OCI-LY1 (cell line): ENCODE measurements around the gene JAGN1.
"Not testable (repeated sequence)": the region's sequence is repeated elsewhere in the genome, so short reads cannot be mapped to it uniquely, and the experiment has no call there.

Experiments
- H2AFZ ChIP-seq: fragments of 200-600 bp; sonication (generic), shearing (Covaris generic); 2 replicates; pipeline ENCODE4 v1.6.0; 2014; ENCODE audit warnings: antibody characterized with exemption, mild to moderate bottlenecking, low read length
- H3F3A ChIP-seq: fragments of 200-600 bp; sonication (generic), shearing (Covaris generic); 2 replicates; pipeline ENCODE4 v1.6.0; 2014; ENCODE audit warnings: mild to moderate bottlenecking, antibody characterized with exemption, low read length, moderate library complexity; ENCODE audit not compliant: insufficient read depth
- H3K27ac ChIP-seq: fragments of 200-600 bp; sonication (generic); 2 replicates; pipeline ENCODE4 v1.5.1; 2014; ENCODE audit warnings: low read length, mixed run types, mild to moderate bottlenecking, low read depth; ENCODE audit not compliant: poor library complexity, severe bottlenecking
- H3K27me3 ChIP-seq: fragments of 200-600 bp; sonication (generic); 2 replicates; pipeline ENCODE4 v1.6.0; 2014; ENCODE audit warnings: antibody characterized with exemption, mild to moderate bottlenecking, low read length, moderate library complexity; ENCODE audit not compliant: insufficient read depth
- H3K36me3 ChIP-seq: fragments of 200-600 bp; sonication (generic); 2 replicates; pipeline ENCODE4 v1.6.1; 2014; ENCODE audit warnings: mild to moderate bottlenecking, antibody characterized with exemption, low read length, moderate library complexity, mixed read lengths; ENCODE audit not compliant: insufficient read depth
- H3K4me1 ChIP-seq: fragments of 200-600 bp; sonication (generic); 2 replicates; pipeline ENCODE4 v1.5.1; 2014; ENCODE audit warnings: mild to moderate bottlenecking, low read length, moderate library complexity; ENCODE audit not compliant: insufficient read depth, severe bottlenecking
- H3K4me2 ChIP-seq: fragments of 200-600 bp; sonication (generic), shearing (Covaris generic); 2 replicates; pipeline ENCODE4 v1.6.1; 2014; ENCODE audit warnings: low read length
- H3K4me3 ChIP-seq: fragments of 200-600 bp; sonication (generic); 2 replicates; pipeline ENCODE4 v1.5.1; 2014; ENCODE audit warnings: low read length, low read depth, mild to moderate bottlenecking, mixed read lengths; ENCODE audit not compliant: poor library complexity, severe bottlenecking
- H3K79me2 ChIP-seq: fragments of 200-600 bp; shearing (Covaris generic); 2 replicates; pipeline ENCODE4 v1.6.1; 2016; ENCODE audit warnings: mixed run types, low read length, mixed read lengths; ENCODE audit not compliant: insufficient read depth
- H3K9ac ChIP-seq: fragments of 200-600 bp; sonication (generic), shearing (Covaris generic); 2 replicates; pipeline ENCODE4 v1.6.1; 2014; ENCODE audit warnings: mild to moderate bottlenecking, low read length, mixed read lengths
- H3K9me2 ChIP-seq: fragments of 200-600 bp; sonication (generic), shearing (Covaris generic); 2 replicates; pipeline ENCODE4 v1.6.1; 2014; ENCODE audit warnings: low read depth, mild to moderate bottlenecking, low read length, mixed read lengths
- H3K9me3 ChIP-seq: fragments of 200-600 bp; shearing (Covaris generic); 2 replicates; pipeline ENCODE4 v1.6.1; 2014; ENCODE audit warnings: low read length, mixed read lengths
- H4K20me1 ChIP-seq: fragments of 200-600 bp; sonication (generic), shearing (Covaris generic); 2 replicates; pipeline ENCODE4 v1.6.0; 2016; ENCODE audit warnings: mild to moderate bottlenecking, low read length; ENCODE audit not compliant: insufficient read depth
- CTCF ChIP-seq: fragments of 200-600 bp; sonication (generic), shearing (Covaris generic); IDR thresholded peaks from 2 replicates; pipeline ENCODE4 v1.5.1; 2017; ENCODE audit warnings: mild to moderate bottlenecking, antibody characterized with exemption, low read length, moderate library complexity, mixed read lengths
- EZH2 ChIP-seq: fragments of 200-600 bp; sonication (generic), shearing (Covaris generic); IDR thresholded peaks from 2 replicates; pipeline ENCODE4 v1.8.0; 2017; ENCODE audit warnings: borderline replicate concordance, mixed run types, mild to moderate bottlenecking, antibody characterized with exemption, low read length, moderate library complexity, mixed read lengths

Gene JAGN1

GRCh38 chr3:9893739-9894138 is 3.3 kb downstream of the JAGN1 start:
- Histone ChIP-seq H3K36me3 (peaks cover 30% of the 10 kb centered on the region), H3K9ac (no peak overlapping the region), H4K20me1 (no peaks in the 10 kb centered on the region), H3K27ac (no peak overlapping the region), H3K4me2 (no peak overlapping the region), H3K9me3 (no peaks in the 10 kb centered on the region), H3K9me2 (no peaks in the 10 kb centered on the region), H3F3A (no peaks in the 10 kb centered on the region), H3K4me1 (peaks cover 13% of the 10 kb centered on the region), H3K79me2 (peaks cover 12% of the 10 kb centered on the region), H2AFZ (no peak overlapping the region), H3K4me3 (no peak overlapping the region), H3K27me3 (no peaks in the 10 kb centered on the region)
- TF ChIP-seq CTCF (no peak), EZH2 (no peak)

GRCh38 chr3:9895715-9896114 is 5.3 kb downstream of the JAGN1 start:
- H3K4me2 ChIP-seq, H3K27ac ChIP-seq, H3F3A ChIP-seq: not testable (repeated sequence)

GRCh38 chr3:9896755-9897407 is 6.5 kb downstream of the JAGN1 start:
- H3K27me3 ChIP-seq, H4K20me1 ChIP-seq, H3K4me3 ChIP-seq, H3K27ac ChIP-seq, H3K4me1 ChIP-seq, H3K9me2 ChIP-seq, H2AFZ ChIP-seq, H3K9me3 ChIP-seq, H3K79me2 ChIP-seq, H3K4me2 ChIP-seq, H3F3A ChIP-seq, H3K9ac ChIP-seq: not testable (repeated sequence)
- H3K36me3 ChIP-seq, result peaks cover 30% of the 10 kb centered on the region

More at GRCh38 chr3:9895715-9896114, 5.3 kb downstream of the JAGN1 start:
- Histone ChIP-seq H3K36me3 (peaks cover 30% of the 10 kb centered on the region), H3K79me2 (peaks cover 11% of the 10 kb centered on the region)
- not testable (repeated sequence) for H3K4me3 ChIP-seq, H3K4me1 ChIP-seq, H3K9me2 ChIP-seq, H4K20me1 ChIP-seq, H2AFZ ChIP-seq, H3K9ac ChIP-seq, H3K27me3 ChIP-seq, H3K9me3 ChIP-seq

- Histone ChIP-seq H3K4me1 (no peaks in the 10 kb centered on the region), H3F3A (no peaks in the 10 kb centered on the region), H3K4me3 (no peak overlapping the region), H3K36me3 (peaks cover 25% of the 10 kb centered on the region), H3K9me2 (no peaks in the 10 kb centered on the region), H3K27ac (no peak overlapping the region), H3K4me2 (no peak overlapping the region), H3K27me3 (no peaks in the 10 kb centered on the region), H3K9me3 (no peaks in the 10 kb centered on the region), H2AFZ (no peak overlapping the region), H3K79me2 (no peaks in the 10 kb centered on the region), H4K20me1 (no peaks in the 10 kb centered on the region), H3K9ac (no peak overlapping the region)
- TF ChIP-seq CTCF, result no peak
- no peak for TF ChIP-seq EZH2
Observed at GRCh38 chr3:9897408-9898372, 7.3 kb downstream of the JAGN1 start.
